ENCODE data around the gene MMP24.
A peak's percentile ranks its signal among the peaks of the same experiment; 100 is the strongest.

Gene MMP24

GRCh38 chr20:35280523-35280922, 54.0 kb downstream of the MMP24 start:
- no peak for DNase-seq

DNA sequence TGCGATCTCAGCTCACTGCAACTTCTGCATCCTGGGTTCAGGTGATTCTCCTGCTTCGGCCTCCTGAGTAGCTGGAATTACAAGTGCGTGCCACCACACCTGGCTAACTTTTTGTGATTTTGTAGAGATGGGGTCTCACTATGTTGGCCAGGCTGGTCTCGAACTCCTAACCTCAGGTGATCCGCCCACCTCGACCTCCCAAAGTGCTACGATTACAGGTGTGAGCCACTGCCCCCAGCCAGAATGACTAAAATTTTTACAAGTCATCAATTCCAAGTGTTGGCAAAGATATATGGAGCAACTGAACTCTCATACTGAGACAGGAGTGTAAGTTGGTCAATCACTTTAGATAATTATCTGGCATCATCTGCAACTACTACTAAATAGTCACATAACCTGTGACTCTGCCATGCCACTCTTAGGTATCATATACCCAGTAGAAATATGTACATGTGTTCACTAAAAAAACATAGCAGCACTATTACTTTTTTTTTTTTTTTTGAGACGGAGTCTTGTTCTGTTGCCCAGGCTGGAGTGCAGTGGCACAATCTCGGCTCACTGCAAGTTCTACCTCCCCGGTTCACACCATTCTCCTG, 55.1 kb downstream of the MMP24 start:
- no peak for DNase-seq

DNA sequence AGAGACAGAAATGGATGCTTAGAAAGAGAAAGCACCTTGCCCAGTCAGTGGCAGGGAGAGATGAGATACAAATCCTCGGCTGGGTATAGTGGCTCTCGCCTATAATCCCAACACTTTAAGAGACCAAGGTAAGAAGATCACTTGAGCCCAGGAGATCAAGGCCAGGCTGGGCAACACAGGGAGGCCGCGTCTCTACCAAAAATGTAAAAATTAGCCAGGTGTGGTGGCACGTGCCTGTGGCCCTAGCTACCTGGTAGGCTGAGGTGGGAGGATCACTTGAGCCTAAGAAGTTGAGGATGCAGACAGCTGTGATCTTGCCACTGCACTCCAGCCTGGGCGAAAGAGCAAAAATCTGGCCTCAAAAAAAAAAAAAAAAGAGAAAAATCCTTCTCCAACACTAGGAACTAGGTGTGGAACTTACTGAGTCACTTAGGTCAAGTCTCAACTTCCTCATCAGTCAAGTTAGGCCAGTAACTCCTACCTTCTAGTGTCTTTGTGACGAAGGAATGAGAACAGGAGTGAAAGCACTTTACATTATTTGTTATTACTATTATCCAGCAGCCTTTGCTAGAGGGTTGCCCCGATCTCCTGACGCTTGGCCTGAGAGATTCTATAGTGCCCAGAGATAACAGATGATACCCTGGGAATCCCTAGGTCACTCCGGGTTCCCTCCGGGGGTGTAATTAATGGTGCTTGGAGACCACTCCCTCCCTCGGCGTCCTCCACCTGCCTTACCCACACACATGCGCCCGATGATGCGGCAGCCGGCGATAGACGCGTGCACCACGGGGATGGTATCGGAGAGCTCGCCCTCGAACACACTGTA, 57.2 kb downstream of the MMP24 start:
- no peak for DNase-seq

GRCh38 chr20:35284267-35284991, 57.9 kb downstream of the MMP24 start, which contains the start of gene EIF6:
Gene EIF6 (minus strand): TSS chr20:35284772. CDS start chr20:35284487, 285 bp downstream.
- peak; percentile 81 to 83 for DNase-seq

DNA sequence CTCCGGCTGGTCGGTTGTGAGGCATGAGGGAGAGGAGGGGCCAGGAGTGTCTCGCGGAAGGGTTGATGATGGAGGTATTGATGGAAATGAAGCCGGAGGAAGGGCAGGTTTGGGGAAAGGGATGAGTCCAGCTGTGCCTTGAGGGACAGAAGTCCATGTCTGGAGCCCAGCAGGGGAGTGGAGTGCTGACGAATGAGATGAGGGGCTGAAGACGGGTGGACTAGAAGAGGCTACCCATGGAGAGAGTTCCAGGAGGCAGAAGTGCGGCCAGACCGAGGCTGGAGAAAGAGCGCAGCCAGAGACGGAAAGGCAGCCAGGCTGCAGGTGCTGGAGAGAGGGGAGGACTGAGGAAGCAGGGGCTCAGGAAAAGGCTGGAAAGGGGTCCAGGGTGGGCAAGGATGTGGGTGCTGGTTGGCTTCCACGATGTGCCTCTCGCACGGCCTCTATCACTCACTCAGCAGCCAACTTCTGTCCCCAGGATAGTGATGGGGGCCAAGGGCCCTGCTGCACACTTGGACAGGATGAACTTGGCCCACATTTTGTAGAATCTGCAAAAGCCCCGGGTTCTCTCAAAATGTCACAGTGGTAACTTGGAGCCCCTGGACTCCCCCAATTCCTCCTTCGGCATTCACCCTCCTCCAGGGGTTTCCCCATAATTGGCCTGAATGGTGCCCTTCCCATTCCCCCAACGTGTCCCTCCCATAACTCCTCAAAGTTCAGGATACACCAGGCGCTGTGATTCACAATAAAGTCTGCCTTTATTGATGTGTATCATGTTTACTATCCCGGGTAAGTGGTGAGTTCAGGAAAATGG, 58.7 kb downstream of the MMP24 start:
- no peak for DNase-seq

DNA sequence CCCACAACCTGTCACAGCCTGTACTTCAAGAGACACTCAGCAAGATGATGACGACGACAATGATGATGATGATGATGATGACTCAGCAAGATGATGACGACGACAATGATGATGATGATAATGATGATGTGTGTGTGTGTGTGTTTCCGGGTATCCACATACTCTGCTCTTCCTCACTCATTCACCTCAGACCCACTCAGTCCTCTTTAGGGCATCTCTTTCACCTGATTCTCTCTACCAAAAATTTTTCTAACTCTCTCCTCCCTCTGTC, 59.3 kb downstream of the MMP24 start:
- no peak for DNase-seq

DNA sequence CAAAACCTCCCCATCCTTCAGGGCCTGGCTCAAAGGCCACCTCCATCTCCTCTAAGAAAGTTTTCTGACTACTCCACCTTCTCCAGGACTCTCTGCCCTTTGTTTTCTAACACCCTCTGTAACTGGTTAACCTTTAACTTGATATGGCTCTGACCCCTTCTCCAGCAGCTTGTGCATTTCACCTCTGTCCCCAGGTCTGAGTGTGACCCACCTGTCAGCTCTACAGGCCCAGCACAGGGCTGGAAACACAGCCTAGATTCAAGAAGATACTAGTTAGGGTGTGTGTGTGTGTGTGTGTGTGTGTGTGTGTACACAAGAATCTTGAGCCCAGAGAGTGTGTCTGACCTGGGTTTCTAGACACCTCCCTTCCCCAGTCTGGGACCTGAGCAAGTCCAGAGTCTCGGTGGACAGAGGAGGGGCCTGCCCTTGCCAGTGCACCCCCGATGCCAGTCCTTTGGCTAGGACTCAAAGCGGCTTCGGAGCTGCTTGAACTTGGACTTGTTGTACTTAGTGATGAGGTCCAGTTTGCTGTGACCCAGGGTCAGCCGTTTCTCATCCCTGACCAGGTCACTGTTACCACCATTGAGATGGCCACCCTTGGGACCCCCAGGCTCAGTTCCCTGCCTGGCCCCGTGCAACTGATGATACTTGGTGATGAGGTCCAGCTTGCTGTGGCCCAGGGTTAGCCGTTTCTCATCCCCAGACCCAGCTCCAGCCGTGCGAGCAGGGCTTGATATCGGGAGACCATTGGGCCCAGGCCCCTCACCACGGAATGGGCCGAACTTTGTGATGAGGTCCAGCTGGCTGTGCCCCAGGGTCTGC, 59.8 kb downstream of the MMP24 start:
- DNase-seq: no peak

GRCh38 chr20:35286899-35287508, 60.5 kb downstream of the MMP24 start:
- DNase-seq: no peak

DNA sequence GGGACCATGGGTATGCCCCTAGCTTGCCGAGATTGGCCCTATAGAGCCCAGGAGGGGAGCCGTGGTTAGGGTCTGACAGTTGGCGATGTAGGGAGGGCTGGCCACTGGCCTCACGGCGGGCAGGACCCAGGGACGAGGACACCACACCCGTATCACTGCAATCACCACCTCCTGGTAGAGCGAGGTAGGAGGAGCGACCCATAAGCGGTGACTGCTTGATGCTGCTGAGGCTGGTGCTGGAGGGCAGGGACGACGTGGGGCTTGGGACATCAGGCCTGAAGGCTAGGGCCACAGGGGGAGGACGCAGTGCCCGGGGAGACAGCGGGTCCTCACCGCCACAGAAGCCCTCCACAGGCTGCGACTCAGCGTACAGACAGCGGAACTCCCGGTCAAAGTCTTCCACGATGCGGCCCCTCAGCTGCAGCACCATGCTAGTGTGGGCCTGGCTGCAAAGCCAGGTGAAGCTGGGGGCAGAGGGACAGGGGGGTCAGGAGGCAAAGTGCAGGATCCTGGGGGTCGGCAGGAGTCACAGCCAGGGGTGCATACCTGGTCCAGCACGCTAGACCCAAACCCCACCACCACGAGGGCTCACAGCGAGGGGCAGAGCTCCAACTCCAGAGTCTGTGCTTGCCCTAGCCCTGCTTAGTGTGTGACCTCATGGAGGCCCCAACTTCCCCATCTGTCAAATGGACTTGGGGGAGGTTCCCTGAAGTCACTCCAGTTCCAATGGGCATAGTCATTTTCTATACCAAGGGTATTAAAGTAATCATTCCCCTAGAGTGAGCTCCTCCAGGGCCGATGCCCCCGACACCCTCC, 61.2 kb downstream of the MMP24 start:
- DNase-seq: no peak

- no peak for DNase-seq
Observed at GRCh38 chr20:35288325-35289060, 62.0 kb downstream of the MMP24 start.

DNA sequence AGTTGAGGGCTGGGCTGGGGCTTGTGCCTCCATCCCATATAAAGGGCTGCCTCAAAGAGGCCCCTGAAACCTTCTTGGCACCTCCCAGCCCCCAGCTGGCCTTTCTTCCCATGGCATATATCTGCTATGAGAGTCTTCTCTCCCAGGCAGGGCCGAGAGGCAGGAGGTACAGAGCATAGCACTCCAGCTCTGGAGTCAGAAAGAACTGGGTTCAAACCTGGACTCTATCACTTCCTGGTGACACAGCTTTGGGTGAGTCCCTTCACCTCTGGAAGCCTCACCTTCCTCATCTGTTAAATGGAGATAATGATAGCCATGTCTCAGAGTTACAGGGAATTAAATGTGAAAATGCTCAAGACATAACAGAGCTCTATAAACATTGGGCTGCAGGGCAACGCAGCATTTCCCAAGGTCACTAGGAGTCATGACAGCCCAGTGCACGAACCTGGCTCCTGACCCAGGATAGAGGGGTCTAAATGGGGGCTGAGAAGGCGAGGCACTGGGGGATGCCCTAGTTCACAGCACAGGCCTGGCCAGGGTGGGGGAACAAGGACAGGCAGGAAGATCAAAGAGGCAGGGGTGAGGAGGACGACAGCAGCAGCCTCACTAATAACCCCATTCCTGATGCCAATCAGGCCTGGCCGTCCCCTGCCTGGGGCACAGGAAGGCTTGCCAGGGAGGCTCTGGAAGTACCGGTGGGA, 63.8 kb downstream of the MMP24 start:
- DNase-seq: no peak

DNA sequence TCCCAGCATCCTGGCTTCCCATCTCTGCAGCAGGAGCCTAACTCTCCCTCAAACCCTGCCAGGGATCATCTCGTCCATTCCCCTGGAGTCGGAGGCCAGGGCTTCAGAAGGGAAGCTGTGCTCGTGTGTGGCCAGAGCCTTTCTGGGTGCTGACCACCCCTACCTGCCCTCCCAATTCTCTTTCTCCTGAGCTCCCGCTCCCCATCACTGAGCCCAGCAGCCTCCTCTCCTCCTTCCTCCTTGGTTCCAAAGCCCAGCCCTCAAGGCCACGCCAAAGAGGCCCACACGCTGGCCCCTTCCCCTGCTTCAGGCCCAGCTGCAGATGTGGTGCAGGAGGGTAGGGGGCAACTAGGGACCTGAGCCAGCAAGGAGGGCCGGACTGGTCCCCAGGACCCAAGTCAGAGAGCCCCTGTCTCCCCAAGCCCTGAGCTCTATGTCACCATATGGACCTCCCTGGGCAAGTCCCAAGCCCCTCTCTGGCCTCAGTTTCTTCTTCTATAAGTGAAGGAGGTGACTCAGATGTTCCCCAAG, 64.5 kb downstream of the MMP24 start:
- DNase-seq: no peak

GRCh38 chr20:35291654-35292503, 65.4 kb downstream of the MMP24 start, which contains the start of gene FAM83C:
Gene FAM83C (minus strand): TSS chr20:35292425. CDS start chr20:35292304, 121 bp downstream.
- no peak for DNase-seq

DNA sequence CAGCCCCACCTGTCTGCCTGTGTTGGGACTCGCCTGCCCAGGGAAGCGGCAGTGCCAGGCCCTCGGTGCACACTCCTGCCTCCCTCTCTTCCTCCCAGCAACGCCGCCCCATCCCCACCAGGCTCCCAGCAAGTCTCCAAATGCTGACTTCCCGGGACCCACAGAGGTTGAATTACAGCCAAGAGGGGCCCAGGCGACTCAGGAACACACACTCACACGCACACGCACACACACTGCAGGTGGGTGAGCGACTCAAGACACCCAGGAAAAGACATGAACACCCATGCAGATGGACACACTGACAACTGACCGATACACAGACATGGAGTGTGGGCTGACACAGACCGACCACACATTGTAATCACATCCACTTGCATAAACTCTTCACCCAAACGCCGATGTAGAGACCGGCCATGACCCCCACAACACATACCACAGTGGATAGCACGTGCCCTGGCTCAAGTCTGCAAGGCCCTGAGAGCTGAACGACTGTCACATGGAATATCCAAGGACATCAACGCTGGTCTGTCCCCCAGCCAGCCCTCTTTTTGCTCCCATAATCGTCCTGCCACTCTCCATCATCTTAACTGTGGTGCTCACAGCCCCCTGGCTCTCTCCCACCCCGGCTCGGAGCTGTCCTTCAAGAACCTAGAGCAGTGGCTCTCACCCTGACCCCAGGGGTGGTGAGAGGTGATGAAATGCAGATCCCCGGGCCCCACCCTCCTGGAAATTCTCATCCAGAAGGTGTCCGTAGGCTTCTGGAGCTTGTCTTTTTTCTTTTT, 66.2 kb downstream of the MMP24 start:
- DNase-seq: no peak

DNA sequence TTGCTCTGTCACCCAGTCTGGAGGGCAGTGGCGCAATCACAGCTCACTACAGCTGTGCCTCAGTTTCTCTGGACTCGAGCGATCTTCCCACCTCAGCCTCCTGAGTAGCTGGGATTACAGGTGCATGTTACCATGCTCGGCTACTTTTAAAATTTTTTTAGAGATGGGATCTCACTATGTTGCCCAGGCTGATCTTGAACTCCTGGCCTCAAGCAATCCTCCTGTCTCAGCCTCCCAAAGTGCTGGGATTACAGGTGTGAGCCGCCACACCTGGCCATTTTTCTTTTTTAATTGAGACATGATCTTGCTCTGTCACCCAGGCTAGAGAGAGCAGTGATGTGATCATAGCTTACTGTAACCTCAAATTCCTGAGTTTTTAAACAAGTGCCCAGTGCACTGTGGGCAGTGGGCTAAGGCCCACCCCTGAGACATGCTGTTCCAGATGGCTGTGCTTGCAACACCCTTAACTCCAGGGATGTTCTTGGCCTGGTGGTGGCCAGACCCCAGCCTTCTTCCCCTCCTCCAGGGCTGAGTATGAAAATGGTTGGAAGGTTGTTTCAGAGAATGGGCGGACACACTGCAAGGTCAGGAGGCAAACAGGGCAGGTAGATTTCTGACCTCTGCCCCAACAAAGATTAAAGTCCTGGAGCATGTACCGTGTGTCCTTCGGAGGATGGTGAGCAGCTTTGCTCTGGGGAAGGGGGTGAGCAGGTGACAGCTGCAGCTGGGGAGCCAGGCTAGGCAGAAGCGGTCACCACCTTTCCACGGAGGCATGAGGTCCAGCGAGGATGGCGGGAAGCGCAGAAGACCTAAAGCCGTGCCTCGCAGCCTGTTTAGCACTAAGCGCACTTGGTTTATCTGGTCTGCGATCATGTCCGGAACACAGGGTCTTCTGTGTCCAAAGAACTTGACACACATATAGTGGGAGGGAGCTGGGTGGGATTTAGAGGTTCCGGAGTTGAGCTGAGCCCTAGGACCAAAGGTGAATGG, 67.1 kb downstream of the MMP24 start:
- no peak for DNase-seq

DNA sequence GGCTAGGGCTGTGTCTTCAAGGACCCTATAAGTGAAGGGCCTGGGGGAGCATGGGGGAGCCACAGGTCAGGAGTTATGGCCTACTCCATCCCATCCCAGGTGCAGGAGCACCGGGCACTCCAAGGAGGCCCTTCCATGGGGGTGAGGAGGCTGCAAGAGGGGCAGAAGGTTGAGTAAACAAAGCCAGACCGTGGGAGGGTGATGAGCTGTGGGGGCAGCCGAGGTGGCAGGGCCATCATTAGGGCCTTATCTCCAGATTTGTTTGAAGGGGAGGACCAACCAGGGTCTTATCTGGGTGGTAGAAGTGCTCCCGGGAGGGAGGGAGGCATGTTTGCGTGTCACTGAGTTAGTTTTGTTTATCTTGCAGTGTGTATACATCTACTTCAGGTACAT, 67.8 kb downstream of the MMP24 start:
- DNase-seq: no peak

All from CD4-positive, alpha-beta T cell treated with Interleukin-4 for 1 hour (primary cell).